CD4-positive, alpha-beta T cell treated with Interleukin-21 for 1 hour (primary cell): ENCODE results near the gene SETBP1.

Source experiments
- DNase-seq: peaks from one replicate; pipeline ENCODE4 v3.0.0-alpha.2; 2020

Gene SETBP1

DNA sequence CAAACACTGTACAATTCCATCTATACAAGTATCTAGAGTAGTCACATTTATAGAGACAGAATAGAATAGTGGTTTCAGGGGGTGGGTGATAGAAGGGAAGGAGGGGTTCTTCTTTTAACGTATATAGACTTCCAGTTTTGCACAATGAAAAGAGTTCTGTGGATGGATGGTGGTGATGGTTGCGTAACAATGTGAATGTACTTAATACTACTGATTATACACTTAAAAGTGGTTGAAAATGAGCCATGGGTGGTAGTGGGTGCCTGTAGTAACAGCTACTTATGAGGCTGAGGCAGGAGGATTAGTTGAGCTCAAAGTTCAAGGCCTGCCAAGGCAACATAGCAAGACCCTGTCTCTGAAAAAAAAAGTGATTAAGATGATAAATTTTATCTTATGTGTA lies 85.8 kb downstream of the SETBP1 start:
- DNase-seq = no peak

DNA sequence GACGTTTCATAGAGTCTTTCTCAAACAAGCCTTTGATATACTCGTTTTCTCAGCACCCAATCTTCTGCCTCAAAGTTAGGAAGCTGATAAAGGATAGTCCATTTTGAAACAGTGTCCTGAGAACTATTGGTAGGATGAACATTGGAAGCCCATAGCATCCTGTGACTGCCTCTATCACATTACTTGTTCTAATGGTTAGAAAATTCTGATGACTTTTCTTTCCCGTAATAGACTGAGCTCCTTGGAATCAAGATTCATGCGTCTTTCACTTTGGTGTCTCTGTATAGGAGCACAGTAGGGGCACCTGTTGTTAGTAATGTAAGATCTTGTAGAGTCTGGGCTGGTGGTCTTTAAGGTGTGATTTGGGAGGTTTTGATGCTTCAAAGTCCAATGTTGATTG lies 87.1 kb downstream of the SETBP1 start:
- no peak for DNase-seq

DNA sequence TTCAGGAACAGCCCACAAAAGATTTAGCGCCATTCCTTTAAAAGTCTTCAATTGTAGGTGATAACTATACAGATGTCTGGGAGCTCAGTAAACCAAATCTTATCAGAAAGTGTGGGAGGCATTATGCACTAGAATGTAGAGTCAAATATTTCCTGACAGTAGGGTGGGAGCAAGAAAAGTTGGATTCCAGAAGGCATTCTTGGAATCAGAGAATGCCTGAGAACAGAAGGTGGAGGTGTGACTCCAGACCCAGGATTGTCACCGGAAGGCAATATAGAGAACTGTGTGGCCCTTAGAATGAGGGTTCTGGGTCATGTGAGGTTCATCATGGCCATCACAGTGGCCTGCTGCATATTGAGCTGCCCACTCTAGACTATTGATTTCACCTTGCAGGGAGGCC lies 90.0 kb downstream of the SETBP1 start:
- no peak for DNase-seq

DNA sequence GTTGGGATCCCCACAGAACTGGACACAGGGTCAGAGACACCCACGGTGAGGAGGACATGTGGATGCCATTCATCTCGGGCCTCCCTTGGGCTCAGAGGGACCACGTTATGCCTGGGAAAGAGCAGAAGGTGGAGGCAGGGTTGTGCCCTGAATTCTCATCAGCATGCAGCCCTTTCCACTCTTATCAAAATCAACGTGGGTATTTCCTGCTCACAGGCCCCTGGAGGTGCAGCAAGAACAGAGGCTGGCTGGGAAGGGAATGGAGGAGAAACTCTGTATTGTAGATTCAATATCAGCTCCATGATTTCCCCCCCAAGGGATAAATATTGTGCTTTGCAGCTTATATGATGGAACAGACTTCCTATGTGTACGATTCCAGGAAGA lies 90.9 kb downstream of the SETBP1 start:
- no peak for DNase-seq

DNA sequence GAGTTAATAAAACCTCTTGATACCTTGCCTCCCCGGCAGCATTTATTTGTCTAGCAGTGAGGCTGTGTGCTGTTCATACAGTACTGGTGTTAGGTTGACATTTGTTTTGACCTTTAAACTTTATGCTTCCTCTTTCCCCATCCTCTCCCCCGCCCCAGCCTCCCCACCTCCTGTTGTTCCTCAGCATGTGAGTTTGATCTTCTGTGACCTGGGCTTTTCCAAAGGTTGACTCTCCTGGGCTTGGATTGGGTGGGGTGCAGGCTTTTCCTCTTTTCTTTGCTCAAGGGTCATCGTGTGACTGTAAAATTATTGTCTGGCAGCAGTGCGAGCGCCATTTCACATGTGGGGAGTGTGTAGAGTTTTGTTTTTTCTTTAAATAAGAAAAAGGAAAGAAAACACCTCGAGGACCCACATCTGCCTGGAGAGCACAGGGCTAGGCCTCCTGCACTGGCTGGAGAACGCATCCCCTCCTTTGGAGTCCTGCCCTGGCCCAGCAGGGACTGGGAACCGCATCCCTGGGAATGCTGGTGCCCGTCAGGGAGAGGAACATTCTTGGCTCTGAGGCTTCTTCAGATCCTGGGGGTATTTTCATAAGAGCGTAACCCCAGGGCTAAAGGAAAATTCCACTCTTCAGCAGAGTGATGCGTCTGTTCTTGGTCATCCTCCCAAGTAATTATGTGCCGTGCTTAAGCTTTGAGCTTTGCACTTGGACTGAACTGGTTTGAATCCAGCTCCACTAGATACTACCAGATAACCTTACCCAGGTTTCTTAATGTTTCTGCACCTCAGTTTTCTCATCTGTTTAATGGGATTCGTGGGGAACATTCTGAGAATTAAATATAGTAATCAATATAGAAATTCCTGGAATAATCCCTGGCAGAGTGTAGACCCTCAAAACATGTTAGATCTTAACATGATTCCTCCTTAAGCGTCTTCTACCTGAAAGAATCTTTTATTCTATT lies 91.5 kb downstream of the SETBP1 start:
- DNase-seq = no peak

DNA sequence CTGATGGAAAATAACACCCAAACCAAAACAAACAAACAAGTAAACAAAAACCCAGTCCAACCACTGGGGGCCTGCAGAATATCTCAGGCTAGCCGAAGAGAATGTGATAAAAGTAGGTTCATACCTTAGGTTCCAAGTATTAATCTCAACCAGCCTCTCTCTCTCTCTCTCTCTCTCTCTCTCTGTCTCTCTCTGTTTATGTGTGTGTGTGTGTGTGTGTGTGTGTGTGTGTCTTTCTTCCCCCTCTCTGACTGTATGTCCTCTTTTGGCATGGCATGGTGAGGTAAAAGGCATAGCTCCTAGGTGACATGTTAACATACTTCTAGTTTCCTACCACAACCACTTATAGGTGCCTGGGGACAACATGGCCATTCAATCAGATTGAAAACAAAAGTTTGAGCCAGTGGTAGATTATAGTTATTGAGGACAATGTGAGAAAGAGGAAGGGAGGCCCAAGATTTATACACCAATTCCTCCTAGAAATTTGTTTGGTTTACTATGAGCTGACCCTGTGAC lies 93.0 kb downstream of the SETBP1 start:
- DNase-seq = no peak

DNA sequence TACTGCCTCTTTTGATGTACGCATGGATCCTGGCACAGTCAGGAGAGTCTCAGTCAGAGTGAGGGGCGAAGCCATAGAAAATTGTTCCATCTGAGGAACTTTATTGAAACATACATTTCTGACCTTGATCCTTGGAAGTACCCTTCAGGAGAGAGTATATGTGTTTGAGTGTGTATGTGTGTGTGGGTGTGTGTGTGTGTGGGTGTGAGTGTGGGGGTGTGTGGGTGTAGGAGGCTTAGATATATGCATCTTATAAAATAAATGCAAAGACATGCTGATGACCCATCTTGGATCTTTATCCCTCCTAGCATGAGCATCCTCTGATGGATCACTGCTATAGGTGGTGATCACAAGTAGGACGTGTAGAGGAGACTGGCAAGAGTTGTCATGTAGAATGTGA lies 93.5 kb downstream of the SETBP1 start:
- no peak for DNase-seq

DNA sequence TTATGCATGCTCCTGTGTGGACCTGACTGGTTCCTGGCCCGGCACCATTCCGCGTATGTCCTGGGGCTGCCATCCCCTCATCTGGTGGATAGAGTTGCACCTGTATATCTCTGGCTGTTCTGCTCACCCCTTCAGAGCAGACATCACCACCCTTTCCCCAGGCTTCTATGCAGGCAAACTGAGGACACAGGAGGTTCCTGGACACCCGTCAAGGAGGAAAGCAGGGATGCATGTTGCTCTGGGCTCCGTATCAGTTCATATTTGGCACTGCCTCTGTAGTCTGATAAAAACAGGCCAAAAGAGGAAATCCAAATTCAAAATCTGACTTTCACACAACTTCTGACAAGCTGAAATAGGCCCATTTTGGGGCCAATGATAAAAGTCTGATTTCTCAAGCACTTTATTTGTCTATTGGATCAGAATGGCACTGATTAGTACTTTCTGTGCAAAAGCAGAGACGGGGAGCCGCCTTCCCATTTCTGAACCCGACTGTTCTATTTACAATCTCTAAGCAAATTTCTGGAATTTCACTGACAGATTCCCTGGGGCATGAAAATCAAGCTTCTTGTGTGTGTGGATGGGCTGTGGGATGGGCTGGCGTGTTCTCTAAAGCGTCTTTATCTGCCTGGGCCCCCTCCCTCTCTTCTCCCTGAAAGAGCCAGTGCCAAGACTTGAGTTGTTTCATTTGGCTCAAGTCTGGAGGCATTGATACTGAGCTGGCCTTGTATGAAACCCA lies 96.9 kb downstream of the SETBP1 start:
- DNase-seq = no peak

DNA sequence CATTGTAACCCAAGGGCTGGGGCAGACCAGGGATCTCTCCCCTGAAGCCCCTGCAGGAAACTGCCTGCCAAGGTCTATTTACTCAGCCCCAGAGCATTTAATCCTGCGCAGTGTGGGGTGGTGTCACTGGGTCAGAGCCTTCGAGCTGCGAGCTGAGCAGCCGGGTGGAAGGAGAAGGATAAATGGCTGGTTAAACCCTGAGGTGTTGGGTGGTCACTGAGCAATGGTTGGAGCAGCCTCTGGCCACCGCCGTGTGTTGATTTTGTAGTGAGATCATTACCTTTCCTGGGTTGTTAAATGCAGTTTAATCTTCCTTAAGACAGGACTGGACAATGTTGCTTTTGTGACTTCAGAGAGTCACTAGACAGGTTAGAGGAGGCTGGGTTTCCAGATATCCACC lies 98.1 kb downstream of the SETBP1 start:
- DNase-seq = no peak

DNA sequence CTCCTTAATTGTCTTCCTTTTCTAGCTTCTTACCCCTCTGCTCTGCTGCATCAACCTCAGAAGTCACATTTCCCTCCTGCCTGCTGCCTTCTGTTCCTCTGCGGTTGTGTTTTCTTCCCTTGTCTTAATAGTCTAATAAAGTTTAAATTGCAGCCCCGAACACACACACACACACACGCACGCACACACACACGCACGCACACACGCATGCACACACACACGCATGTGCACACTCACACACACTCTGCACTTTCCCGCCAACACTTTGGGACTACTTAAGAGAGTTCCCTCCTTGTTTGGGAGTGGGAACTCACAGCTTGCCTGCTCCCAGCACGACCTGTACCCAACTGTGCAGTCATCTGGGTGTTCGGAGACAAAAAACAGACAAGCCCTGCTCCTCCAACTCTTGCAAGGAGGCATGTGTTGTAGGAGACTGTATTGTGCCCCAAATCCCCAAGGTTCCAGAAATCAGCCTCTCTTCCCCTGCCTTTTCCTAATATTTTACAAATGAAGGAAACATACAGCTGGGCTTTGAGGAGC lies 99.1 kb downstream of the SETBP1 start:
- no peak for DNase-seq

DNA sequence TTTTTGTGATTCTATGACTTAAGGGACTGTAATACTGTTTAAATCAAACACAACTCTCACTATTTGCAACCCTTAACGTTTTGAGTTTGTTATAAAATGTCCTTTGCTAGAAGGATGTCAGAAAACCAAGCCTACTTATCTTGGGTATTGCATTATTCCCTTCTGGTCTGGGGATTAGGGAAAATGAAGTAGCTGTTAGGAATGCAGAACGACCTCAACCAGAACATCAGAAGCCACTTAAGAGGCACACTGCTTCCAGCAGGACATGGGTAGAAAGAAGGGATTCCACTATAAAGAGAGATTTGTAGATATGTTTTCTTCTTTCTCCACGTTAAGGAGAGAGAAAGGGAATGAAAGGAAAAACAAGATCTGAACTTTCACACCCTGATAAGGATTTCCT lies 101.2 kb downstream of the SETBP1 start:
- no peak for DNase-seq

DNA sequence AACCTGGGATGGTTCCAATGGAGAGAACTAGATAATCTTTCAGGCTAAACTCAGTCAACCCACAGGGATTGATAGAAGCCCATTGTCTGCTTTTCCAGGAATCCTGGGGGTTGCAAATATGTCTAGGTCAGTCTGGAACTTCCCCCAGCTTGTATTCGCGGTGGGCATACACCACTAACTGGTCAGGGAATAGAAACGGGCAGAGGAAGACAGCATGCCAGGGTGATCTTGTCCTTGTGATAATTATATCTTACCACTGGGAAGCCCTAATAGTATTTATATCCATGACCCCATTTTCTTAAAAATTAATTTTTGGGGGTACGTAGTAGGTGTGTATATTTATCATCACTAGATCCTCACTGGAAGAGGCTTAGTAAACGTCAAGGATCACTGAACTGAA lies 101.9 kb downstream of the SETBP1 start:
- DNase-seq = no peak

DNA sequence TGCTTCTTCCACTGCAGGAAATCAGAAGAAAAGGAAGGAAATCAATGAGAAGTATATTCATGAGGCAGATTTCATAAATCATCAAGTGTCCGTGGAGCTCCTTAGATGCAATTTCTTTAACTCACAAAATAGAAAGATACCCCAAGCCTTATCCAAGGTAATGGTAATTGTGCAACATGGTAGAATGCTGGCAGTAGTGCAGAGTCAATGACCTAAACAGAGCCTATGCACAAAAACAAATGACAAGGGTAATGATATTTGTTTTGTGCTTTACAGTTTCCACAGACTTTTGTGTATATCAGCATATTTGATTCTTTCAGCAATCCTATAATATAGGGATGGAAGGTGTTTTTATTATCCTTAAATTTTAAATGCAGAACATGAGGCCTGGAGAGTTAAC lies 102.7 kb downstream of the SETBP1 start:
- no peak for DNase-seq

DNA sequence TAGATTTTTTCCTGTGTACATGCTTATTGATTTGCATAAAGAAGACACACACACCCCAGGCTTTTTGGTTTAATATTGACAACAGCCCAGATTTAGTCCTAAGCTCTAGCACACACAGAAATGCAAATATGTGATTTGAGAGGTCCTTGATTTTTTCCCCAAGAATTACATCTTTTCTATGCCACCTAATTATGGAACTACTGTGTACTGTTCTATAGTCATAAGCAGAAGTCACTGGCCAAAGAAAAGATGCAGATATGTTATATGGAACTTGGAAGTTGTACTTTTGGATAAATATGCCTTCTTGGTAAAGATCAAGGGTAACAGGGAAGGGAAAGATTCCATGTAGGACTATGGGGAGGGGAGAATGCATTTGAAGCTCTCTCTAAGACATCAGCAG lies 105.6 kb downstream of the SETBP1 start:
- DNase-seq = no peak

DNA sequence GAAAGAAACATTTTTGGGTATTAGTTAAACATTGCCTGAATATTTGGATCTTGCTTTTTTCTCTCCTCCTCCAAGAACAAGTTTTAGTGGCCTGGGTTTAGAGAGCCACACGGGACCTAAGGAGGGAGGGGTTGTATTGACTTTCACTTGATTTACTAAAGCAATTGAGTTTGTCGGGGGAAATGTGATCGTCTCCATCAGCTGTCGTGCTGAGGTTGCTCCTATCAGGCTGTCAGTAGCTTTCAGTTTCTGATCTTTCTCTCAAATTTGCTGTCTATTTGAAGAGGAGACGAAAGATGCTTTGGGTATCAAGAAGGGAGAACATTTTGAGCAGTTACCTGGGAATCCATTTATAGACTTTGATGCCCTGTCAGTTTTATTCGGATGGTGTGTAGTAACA lies 106.0 kb downstream of the SETBP1 start:
- no peak for DNase-seq

DNA sequence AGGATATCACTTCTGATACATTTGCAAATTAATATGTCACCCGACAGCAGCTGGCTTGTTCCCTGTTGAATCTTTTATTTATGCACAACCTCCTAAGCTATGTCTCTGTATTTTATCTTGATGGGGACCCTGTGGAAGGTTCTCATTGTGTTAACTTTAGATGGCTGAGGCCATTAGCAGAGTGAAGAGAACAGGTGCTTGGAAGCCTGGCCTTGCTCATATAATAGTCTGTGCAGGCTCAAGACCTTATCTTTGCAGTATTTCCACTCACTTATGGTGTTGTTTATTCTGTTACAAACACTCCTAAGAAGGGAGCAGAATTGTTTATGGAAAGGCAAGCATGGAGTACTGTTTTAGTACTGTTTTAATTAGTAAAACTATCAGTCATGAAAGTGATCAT lies 107.6 kb downstream of the SETBP1 start:
- DNase-seq = no peak

DNA sequence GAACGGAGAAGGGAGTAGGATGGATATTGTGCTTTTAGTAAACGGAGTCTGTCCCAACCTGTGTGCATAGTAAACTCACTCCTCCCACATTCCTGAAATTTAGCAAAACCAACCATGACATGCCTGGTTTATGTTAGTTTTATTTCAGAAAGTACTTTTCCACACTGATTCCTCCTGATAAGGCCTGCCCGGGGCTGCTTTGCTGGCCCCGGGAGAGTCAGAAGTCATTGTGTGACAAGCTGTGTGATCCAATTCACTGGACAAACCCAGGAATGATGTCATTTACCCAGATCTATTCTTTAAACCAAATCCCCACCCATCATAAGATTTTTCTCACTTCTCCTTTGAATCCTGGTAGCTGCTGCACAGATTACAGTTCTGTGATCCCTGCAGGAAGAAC lies 109.0 kb downstream of the SETBP1 start:
- DNase-seq = no peak

DNA sequence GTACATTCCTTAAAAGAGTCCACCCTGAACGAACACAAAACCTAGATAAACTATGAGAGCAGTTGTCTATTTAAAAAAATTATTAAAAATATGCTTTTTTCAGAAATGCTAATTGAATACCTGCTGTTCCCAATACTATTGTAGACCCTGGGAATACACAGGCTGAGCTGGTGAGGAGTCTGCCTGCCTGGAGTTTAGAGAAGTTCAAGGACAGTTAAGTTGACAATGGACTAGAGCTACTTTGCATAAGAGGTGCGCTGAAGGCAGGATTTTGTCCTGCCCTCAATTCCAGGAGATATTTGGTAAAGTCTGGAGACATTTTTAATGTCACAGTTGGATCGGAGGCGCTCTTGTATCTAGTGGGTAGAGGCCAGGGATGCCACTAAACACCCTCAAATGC lies 110.2 kb downstream of the SETBP1 start:
- no peak for DNase-seq

DNA sequence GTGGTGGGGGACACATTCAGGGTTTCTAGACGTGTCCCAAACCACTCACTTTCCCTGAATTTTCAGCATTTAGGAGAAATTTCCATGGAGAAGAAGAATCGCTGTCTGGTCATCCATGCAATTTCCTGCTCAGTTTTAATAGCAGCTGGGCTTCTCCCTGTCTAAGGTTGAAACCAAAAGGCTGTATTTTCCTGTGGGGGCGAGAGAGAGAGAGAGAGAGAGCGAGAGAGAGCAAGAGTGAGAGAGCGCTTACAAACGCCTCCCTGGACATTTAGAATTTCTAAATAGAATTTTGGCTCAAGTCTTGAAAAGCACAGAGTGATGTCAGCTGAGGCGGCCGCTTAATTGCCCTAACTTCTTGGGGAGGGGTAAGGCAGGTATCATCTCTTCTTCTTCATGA lies 110.8 kb downstream of the SETBP1 start:
- no peak for DNase-seq

DNA sequence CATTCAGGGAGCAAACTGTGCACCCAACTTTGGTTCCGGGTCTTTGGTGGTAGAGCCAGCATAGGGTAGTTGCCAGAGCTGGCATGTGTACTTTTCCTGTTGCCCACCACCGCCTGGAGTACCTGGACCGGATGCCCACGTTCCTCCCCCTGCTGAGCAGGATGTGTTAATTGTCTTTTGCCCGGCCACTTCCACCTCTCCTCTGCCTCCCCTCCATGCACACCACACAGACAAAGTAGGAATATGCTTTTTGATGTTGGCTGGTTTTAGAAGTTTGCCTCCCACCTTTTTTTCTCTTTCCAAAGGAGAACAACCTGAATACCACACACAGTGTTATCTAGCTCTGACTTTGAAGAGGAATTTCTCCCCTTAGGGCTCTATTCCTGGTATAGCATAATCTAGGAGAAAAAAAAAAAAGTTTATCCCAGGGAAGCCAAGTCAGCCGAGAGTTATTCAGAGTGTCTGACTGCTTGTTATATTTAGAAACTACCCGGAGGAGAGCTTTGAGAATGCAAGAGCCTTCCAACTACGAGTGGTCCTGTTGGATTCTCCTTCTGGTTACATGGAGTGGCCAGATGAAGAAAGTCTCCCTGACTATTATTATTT lies 111.9 kb downstream of the SETBP1 start:
- DNase-seq = no peak

DNA sequence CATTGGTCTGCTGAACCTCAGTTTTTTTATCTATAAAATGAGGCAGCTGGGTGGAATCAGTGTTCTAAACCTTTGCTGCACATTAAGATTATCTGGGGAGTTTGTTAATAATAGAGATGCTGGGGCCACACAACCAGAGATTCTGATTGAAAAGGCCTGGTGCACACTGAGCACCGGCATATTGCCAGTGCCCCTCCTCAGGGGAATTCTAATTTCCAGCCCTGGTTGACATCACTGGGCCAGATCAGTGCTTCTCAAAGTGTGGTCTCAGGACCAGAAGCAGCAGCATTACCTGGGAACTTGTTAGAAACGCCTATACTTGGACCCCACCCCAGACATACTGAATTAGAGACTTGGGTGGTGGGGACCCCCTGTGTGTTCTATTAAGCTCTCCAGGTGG lies 112.5 kb downstream of the SETBP1 start:
- no peak for DNase-seq

DNA sequence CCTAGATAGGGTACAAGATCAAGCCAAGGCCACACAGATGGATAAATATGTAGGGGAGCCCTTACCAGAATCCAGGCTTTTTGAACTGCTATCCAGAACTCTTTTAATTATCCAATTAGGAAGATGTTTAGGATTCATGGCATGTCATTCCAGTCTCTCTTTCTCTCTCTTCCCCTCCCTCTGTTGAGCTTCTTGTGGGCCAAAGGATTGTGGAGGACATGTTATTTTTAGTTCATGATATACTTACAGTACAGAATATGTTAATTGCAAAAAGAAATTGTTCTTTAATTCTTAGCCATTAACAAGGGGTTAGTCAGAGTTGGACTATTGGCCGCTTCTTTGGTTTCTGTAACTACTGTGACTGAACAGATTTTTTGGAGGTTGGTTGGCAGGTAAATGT lies 113.0 kb downstream of the SETBP1 start:
- no peak for DNase-seq

DNA sequence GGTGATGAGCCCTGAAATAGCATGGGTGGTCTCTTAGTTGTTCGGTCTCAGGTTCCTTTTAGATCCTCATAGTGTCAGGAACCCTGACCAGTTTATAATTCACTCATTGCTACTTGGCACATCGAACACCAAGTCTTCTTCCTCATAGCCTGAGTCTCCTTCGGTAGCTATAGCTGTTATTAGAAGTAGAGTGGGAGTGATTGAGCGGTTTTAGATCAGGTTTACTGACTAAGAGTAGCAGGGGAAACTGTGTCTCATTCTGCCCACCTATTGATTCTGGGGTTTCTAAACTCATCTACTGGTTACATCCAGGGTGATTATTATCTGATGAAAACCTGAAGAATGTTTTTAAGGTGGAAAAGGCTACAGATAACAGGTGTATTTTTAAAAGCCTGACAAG lies 114.6 kb downstream of the SETBP1 start:
- no peak for DNase-seq
